HepG2 (cell line): ENCODE measurements around the gene SLC22A14.

Experiments
- AGO1 ChIP-seq: fragments of 200-400 bp; formaldehyde crosslinking; IDR thresholded peaks from 2 replicates; pipeline ENCODE4 v1.6.1; 2017; ENCODE audit warnings: mild to moderate bottlenecking, low read depth, low read length, moderate library complexity; ENCODE audit not compliant: poor library complexity, severe bottlenecking
- FOXM1 ChIP-seq: sonication (generic); formaldehyde crosslinking; IDR thresholded peaks from 2 replicates; pipeline ENCODE4 v1.5.0; 2020; ENCODE audit warnings: missing genetic modification reagents
- GLMP ChIP-seq: sonication (generic); formaldehyde crosslinking; IDR thresholded peaks from 2 replicates; pipeline ENCODE4 v1.9.0; 2021; ENCODE audit warnings: missing genetic modification reagents, mild to moderate bottlenecking, borderline replicate concordance
- NR2F2 ChIP-seq: IDR thresholded peaks from 2 replicates; pipeline ENCODE4 v1.6.1; 2012; ENCODE audit warnings: low read depth, inconsistent platforms, borderline replicate concordance
- POLR2A ChIP-seq, 2 experiments: IDR thresholded peaks; 2 replicates each; pipeline ENCODE4 v1.6.1; 2011; ENCODE audit warnings: low read depth in 2 of 2, low read length in 2 of 2, mild to moderate bottlenecking in 1 of 2, moderate library complexity in 1 of 2; ENCODE audit not compliant: insufficient read depth in 1 of 2
- ZNF138 ChIP-seq: sonication (generic); formaldehyde crosslinking; IDR thresholded peaks from 2 replicates; pipeline ENCODE4 v1.5.0; 2020; ENCODE audit warnings: mild to moderate bottlenecking, low read depth, missing genetic modification reagents
- ZNF260 ChIP-seq: sonication (generic); formaldehyde crosslinking; IDR thresholded peaks from 2 replicates; pipeline ENCODE4 v1.4.0; 2020; ENCODE audit warnings: missing genetic modification reagents, low read depth, mild to moderate bottlenecking, borderline replicate concordance
- ZNF776 ChIP-seq: sonication (generic); formaldehyde crosslinking; IDR thresholded peaks from 2 replicates; pipeline ENCODE4 v1.4.0; 2020; ENCODE audit warnings: mild to moderate bottlenecking, missing genetic modification reagents
- ZNF784 ChIP-seq: sonication (generic); formaldehyde crosslinking; IDR thresholded peaks from 2 replicates; pipeline ENCODE4 v1.5.1; 2020; ENCODE audit warnings: missing genetic modification reagents, mild to moderate bottlenecking, borderline replicate concordance
- TF ChIP-seq, protein P1 (sequence below): sonication (generic); formaldehyde crosslinking; IDR thresholded peaks from 2 replicates; pipeline ENCODE4 v1.5.0; 2020; ENCODE audit warnings: mild to moderate bottlenecking, missing genetic modification reagents, moderate library complexity

DNA sequence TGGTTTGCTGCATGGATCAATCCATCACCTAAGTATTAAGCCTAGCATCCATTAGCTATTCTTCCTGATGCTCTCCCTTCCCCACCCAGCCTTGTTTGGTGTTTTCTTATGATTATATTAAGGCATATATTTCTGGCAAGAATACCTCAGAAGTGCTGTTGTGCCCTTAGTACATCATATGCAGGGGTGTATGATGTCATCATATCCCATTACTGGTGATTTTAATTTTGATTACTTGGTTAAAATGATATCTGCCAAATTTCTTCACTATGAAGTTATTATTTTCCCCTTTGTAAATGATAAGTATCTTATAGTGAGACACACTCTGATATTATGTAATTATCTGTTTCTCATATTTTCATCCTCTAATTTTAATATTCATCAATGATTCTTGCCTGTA is 15.4 kb downstream of the SLC22A14 start:
- TF ChIP-seq POLR2A (IDR thresholded peaks at IDR 0.05; ENCODE audit: insufficient read depth in 1 of 2, low read depth in 2 of 2, low read length in 2 of 2) (no peak), ZNF260 (CRISPR knock-in tag) (no peak), AGO1 (no peak), ZNF784 (CRISPR knock-in tag) (no peak), ZNF776 (CRISPR knock-in tag) (no peak), NR2F2 (no peak), GLMP (no peak), FOXM1 (CRISPR knock-in tag) (no peak), ZNF138 (no peak)
- TF ChIP-seq, protein P1, sequence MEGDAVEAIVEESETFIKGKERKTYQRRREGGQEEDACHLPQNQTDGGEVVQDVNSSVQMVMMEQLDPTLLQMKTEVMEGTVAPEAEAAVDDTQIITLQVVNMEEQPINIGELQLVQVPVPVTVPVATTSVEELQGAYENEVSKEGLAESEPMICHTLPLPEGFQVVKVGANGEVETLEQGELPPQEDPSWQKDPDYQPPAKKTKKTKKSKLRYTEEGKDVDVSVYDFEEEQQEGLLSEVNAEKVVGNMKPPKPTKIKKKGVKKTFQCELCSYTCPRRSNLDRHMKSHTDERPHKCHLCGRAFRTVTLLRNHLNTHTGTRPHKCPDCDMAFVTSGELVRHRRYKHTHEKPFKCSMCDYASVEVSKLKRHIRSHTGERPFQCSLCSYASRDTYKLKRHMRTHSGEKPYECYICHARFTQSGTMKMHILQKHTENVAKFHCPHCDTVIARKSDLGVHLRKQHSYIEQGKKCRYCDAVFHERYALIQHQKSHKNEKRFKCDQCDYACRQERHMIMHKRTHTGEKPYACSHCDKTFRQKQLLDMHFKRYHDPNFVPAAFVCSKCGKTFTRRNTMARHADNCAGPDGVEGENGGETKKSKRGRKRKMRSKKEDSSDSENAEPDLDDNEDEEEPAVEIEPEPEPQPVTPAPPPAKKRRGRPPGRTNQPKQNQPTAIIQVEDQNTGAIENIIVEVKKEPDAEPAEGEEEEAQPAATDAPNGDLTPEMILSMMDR (CRISPR knock-in tag) = no peak
